Stimulated activated naive CD8-positive, alpha-beta T cell treated with anti-CD3 and anti-CD28 coated beads, Interleukin-15, Interleukin-2, amounts not matched to agents 100 ng/mL and 50 ng/mL, for 24 hours (primary cell): ENCODE measurements around the gene DOCK4.

Experiments
- H3K27ac Mint-ChIP-seq: one replicate; pipeline ENCODE4 v1.8.0; 2021; ENCODE audit warnings: mild to moderate bottlenecking, mixed read lengths
- H3K27me3 Mint-ChIP-seq: one replicate; pipeline ENCODE4 v1.8.0; 2021; ENCODE audit warnings: mixed read lengths
- H3K36me3 Mint-ChIP-seq: one replicate; pipeline ENCODE4 v1.8.0; 2021; ENCODE audit warnings: low read depth, mixed read lengths
- H3K4me1 Mint-ChIP-seq: one replicate; pipeline ENCODE4 v1.8.0; 2021; ENCODE audit warnings: low read depth, mixed read lengths
- H3K4me3 Mint-ChIP-seq: one replicate; pipeline ENCODE4 v1.8.0; 2021; ENCODE audit warnings: mild to moderate bottlenecking, mixed read lengths
- H3K9me3 Mint-ChIP-seq: one replicate; pipeline ENCODE4 v1.8.0; 2021; ENCODE audit warnings: mixed read lengths

Gene DOCK4

DNA sequence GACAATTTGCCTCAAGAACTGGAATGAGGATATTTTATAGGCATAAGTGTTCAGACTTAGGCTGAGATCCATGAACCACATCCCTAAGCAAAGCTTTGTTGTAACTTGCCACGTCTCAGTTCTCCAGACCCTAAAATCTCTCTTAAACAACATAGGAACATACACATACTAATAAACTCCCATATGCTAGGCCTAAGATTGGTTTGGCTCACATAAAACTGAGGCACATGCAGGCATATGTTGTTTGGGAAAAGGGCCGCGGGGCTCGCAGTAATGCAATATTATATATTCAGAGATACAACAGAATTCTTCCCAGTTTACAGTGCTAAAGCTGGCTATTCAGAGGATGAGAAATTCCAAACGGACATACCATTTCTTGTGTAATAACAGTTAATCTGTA is 61.0 kb downstream of the DOCK4 start:
- Mint-ChIP-seq H3K4me3 (no peak overlapping the region), H3K27me3 (peaks cover 15% of the 10 kb centered on the region), H3K9me3 (no peaks in the 10 kb centered on the region), H3K36me3 (no peaks in the 10 kb centered on the region), H3K4me1 (no peaks in the 10 kb centered on the region), H3K27ac (no peak overlapping the region)

DNA sequence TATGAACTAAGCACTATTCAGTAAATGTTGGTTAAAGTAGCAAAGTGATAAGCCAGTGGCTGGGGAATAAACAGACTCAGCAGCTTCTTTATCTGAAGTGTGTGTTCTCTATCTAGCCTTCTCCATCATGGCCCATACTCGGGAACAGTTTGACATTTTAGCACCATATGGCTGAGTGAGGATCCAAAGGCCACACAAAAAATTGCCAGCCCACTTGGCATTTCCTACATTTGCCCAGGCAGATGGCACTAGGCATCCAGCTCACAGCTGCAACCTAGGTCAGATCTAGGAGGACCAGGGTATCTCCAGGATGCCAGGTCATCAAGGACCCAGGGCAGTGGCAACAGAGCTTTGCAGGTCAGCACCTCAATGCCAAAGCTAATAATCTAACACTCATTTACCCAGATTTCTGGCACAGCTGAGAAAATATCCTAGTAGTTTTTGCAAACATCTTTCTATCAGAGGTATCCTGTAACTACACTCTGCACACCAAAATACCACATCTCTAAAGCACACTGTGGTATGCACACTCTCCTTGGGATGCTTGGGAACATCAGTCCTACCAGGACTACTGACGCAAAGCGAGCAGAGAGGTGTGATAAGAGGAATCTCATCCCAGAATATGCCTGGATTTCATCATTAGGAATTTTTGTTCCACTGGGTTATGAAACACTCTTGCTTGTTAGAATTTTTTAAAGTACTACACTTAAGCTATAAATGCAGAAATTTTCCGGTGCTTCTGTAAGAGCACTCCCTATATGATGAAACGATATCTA is 61.7 kb downstream of the DOCK4 start:
- no peak overlapping the region for H3K4me3 Mint-ChIP-seq
- H3K36me3 Mint-ChIP-seq: no peaks in the 10 kb centered on the region
- H3K27ac Mint-ChIP-seq: no peak overlapping the region
- H3K9me3 Mint-ChIP-seq: no peaks in the 10 kb centered on the region
- peaks cover 12% of the 10 kb centered on the region for H3K27me3 Mint-ChIP-seq
- no peaks in the 10 kb centered on the region for H3K4me1 Mint-ChIP-seq

DNA sequence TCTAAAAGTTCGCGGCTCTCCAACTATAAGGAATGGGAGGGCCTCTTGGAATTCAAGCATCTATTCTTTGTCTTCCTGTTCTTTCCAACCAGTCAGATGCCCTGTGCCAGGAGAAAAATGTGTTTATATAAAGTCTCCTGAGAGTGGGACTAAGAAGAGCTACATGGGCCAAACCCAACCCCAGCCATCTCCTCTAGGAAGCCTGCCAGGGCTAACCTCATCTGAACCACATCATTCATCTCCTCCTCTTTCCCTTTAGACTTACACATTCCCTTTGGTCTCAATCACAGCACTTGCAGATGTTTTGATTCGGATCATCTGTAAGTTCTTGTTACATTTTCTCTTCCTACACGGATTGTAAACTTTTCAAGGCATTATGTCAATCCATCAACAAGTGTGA is 62.6 kb downstream of the DOCK4 start:
- peaks cover 12% of the 10 kb centered on the region for H3K27me3 Mint-ChIP-seq
- H3K36me3 Mint-ChIP-seq: no peaks in the 10 kb centered on the region
- no peaks in the 10 kb centered on the region for H3K4me1 Mint-ChIP-seq
- no peaks in the 10 kb centered on the region for H3K9me3 Mint-ChIP-seq
- H3K4me3 Mint-ChIP-seq: no peak overlapping the region
- H3K27ac Mint-ChIP-seq: no peak overlapping the region

DNA sequence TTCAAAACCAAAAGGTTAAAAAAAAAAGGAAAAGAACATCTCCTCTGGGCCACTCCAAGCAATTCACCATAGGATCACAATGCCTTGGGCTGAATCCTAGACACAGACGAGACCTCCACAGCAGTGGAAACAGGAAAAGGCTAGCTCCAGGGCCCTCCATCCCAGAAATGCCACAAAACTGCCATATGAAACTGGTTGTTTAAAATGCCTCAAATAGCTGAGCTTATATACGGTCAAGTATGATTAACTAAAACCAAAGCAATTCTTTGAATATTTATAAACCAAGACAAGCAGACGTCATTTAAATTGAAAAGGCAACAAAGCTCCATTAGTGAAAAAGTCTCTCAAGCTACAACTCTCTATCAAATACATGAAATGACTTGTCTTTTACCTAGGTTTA is 63.1 kb downstream of the DOCK4 start:
- Mint-ChIP-seq H3K4me3 (no peak overlapping the region), H3K27me3 (peaks cover 12% of the 10 kb centered on the region), H3K4me1 (no peaks in the 10 kb centered on the region), H3K9me3 (no peaks in the 10 kb centered on the region), H3K27ac (no peak overlapping the region), H3K36me3 (no peaks in the 10 kb centered on the region)

DNA sequence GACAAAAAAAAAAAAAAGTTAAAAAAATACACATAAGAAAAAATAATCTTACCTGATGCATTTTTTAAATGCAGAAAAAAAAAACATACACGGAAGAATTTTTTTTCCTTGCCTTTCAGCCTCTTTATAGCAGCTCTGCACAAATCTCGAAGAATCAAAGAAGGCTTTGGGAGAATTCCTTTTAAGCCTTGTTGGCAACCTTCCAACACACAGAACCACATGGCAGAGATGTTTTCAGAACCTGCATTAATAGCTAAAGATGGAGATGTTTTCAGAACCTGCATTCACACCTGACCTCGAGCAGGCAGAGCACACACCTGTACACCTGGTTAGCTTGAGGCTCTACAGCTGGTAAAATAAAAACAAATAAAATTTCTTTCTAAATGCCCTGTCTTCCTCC is 65.6 kb downstream of the DOCK4 start:
- H3K36me3 Mint-ChIP-seq: no peaks in the 10 kb centered on the region
- no peaks in the 10 kb centered on the region for H3K4me1 Mint-ChIP-seq
- H3K27me3 Mint-ChIP-seq: peaks cover 5% of the 10 kb centered on the region
- H3K4me3 Mint-ChIP-seq: no peak overlapping the region
- H3K9me3 Mint-ChIP-seq: no peaks in the 10 kb centered on the region
- no peak overlapping the region for H3K27ac Mint-ChIP-seq

DNA sequence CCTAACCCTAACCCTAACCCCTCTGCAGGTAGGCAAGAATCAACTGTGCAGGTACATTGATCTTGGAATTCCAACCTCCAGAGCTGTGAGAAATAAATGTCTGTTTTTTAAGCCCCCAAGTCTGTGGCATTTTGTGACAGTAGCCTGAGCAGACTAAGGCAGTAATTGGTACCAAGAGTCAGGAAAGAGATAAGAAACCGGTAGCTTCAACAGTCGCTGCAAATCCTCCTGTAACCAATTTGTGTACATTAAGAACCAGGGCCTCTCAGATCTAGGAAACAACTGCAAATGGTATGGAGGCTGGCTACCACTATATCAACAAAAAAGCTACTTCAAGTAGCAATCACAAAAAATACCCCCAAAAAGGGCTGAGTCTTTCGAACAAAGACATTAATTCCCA is 67.3 kb downstream of the DOCK4 start:
- peaks cover 4% of the 10 kb centered on the region for H3K27me3 Mint-ChIP-seq
- no peaks in the 10 kb centered on the region for H3K9me3 Mint-ChIP-seq
- H3K4me1 Mint-ChIP-seq: no peaks in the 10 kb centered on the region
- no peak overlapping the region for H3K27ac Mint-ChIP-seq
- H3K36me3 Mint-ChIP-seq: no peaks in the 10 kb centered on the region
- H3K4me3 Mint-ChIP-seq: no peak overlapping the region

DNA sequence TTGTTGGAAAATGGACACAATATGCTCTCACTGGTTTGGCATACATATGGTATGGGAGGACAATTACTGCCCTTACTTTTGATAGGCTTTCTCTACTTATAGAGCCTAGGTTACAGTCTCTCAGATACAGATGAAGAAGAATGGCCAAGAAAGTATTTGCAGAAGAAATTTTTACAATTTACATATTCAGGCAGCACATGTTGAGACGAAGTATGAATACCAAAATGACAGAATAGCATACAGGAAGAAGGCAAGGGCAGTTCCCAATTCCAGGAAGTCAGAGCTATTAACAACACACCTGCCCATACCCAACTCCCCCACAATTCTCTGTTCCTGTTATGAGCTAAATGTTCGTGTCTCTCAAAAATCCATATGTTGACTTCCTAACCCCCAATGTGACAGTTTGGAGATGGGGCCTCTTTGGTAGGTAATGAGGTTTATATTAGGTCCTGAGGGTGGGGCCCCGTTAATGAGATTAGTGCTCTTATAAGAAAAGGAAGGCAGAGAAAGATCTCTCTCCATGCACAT is 67.8 kb downstream of the DOCK4 start:
- Mint-ChIP-seq H3K9me3 (no peaks in the 10 kb centered on the region), H3K4me3 (no peak overlapping the region), H3K36me3 (no peaks in the 10 kb centered on the region), H3K27me3 (no peaks in the 10 kb centered on the region), H3K27ac (no peak overlapping the region), H3K4me1 (no peaks in the 10 kb centered on the region)

DNA sequence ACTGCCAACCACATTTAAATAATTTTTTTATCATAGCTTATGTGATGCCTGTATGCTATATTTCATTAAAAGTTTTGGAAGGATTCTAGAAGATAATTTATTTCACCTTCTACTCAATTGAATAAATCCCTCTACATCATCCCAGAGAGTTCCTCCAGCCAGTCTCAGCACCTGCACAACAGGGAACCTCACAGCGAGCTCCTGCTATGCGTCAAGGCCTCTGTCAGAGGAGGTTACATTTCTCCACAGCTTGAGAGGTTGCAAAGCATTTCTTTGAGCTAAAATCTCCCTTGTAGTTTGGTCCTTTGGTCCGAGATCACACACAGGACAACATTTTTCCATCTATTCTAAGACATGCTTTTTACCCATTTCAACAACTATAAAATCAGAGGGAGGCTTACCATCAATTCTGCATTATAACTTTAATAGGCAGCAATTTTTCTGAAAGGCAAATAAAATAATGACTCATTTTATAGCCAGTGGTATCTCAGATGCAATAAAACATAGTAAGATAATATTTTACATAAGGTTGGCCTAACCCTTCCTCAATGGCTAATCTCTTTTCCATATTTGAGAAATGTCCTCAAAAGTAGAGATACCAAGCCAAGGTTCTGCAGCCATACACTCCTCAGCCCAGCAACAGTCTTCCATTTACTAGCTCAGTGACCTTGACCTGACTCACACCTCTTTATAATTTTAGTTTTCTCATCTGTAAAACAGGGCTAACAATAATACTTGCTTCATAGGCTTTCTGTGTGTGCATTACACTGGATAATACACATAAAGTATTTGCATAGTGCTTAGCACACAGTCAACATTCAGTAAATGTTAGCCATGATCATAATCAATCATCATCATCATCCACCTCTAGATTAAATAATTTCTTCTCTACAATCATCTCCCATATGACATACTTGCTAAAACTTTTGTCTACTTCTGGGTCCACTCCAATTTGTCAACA is 68.8 kb downstream of the DOCK4 start:
- Mint-ChIP-seq H3K27ac (no peak overlapping the region), H3K36me3 (no peaks in the 10 kb centered on the region), H3K9me3 (no peaks in the 10 kb centered on the region), H3K4me1 (no peaks in the 10 kb centered on the region), H3K4me3 (no peak overlapping the region), H3K27me3 (no peaks in the 10 kb centered on the region)

DNA sequence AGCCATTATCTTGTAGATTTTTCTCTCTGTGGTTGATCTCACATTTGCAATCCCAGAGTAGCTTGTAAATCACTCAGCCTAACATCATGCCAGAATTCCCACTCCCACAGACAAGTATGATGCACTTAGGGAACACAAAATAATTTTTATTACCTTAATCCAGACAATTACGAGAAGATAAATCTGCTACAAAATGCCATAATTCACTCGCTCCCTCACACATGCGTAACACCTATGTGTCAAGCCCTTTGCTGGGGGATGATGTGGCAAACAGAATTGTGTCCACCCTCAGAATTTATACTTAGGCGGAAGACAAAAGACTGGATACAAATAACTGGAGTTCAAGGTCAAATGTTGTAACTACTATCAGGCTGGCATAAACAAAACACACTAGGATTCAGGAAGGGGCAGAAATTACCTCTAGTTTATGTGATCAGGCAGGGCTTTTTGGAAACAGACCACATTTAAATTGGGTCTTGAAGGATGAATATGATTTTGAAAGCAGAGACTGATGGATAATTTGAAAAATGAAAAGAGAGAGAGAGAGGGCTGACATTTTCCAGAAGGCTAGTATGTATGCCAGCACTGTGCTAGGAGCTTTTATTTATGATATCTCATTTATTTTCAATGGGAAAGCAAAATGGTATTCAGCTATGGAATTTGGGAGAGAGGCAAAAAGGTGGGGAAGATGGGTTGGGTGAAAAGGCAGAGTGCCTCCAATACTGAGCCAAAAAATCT is 69.8 kb downstream of the DOCK4 start:
- Mint-ChIP-seq H3K27ac (no peak overlapping the region), H3K4me1 (no peaks in the 10 kb centered on the region), H3K36me3 (no peaks in the 10 kb centered on the region), H3K27me3 (no peaks in the 10 kb centered on the region), H3K4me3 (no peak overlapping the region), H3K9me3 (no peaks in the 10 kb centered on the region)

DNA sequence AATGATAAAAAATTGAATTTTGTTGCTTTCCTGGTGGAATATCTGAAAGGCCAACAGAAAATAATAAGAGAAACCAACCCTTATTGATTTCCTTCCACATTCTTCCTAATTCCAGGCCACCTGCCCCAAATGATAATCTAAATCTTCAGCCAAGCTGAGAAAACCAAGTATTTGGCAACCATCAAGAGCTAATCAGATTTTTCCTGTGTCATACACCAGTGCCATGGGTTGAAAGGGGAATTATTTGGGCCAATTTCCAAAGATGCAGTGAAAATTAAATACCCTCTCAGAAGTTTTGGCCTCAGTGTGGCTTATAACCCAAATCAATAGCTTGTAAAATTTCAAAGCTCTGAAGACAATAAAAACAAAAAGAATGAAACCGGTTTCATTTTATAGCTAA is 70.4 kb downstream of the DOCK4 start:
- H3K4me3 Mint-ChIP-seq: no peak overlapping the region
- no peak overlapping the region for H3K27ac Mint-ChIP-seq
- H3K27me3 Mint-ChIP-seq: no peaks in the 10 kb centered on the region
- no peaks in the 10 kb centered on the region for H3K36me3 Mint-ChIP-seq
- no peaks in the 10 kb centered on the region for H3K9me3 Mint-ChIP-seq
- H3K4me1 Mint-ChIP-seq: no peaks in the 10 kb centered on the region

DNA sequence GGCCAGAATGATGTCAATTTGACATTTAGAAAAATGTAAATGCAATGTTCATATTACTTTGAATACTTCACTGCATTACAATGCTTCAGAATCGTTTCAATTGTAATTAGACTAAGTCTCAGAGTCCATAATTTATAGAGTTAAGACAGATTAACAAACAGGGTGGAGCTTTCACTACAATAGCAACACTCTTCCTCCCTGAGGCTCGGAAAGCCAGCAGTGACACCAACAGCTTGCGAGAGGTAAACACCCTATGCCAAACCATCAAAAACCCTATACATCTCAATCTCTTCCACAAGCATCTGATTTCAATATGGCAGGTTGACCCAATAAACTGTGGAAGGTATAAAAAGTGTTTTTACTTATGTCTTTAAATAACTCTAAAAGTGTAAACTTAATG is 72.2 kb downstream of the DOCK4 start:
- Mint-ChIP-seq H3K4me3 (no peak overlapping the region), H3K36me3 (no peaks in the 10 kb centered on the region), H3K4me1 (no peaks in the 10 kb centered on the region), H3K9me3 (no peaks in the 10 kb centered on the region), H3K27ac (no peak overlapping the region), H3K27me3 (no peaks in the 10 kb centered on the region)

DNA sequence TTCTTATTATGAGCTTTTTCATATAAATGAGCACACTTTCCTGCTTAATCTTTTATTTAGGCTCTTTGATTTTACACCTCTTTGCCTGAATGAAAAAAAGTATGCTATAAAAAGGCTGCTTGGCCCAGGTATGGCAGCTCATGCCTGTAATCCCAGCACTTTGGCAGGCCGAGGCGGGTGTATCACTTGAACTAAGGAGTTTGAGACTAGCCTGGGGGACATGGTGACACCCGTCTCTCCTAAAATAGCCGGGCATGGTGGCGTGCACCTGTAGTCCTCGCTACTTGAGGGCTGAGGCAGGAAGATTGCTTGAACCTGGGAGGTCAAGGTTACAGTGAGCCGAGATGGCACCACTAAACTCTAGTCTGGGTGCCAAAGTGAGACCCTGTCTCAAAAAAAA is 72.9 kb downstream of the DOCK4 start:
- no peaks in the 10 kb centered on the region for H3K27me3 Mint-ChIP-seq
- no peak overlapping the region for H3K27ac Mint-ChIP-seq
- H3K4me1 Mint-ChIP-seq: no peaks in the 10 kb centered on the region
- H3K9me3 Mint-ChIP-seq: no peaks in the 10 kb centered on the region
- no peaks in the 10 kb centered on the region for H3K36me3 Mint-ChIP-seq
- no peak overlapping the region for H3K4me3 Mint-ChIP-seq

DNA sequence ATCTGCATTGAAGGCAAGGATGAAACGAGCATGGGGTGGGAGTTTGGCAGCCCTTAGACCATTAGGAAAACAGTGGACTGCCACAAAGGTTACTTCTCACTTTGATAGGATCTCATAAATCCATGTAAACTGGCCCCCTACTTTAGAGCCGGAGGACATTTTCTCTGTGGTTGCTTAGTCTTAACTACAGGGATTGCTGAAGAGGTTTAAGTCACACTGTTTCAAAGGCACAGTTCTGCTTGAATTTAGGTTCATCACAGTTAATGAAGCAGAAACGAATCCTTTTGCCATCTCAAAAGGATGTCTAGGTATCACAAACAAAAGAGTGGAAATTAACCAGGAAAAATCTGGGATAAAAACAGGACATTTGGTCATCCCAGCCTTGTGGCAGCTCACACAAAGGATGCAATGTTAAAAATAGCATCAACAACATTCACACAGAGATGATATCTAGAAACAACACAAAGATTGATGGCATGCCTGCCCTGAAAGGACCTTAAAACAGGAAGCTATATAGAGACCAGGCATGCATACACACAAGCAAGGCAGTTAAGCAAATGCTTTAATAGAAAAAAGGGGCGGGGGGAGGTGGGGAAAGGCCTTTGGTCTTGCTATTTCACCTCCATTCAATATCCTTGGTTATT is 74.0 kb downstream of the DOCK4 start:
- Mint-ChIP-seq H3K4me3 (no peak overlapping the region), H3K4me1 (no peaks in the 10 kb centered on the region), H3K9me3 (no peaks in the 10 kb centered on the region), H3K27me3 (no peaks in the 10 kb centered on the region), H3K27ac (no peak overlapping the region), H3K36me3 (no peaks in the 10 kb centered on the region)

DNA sequence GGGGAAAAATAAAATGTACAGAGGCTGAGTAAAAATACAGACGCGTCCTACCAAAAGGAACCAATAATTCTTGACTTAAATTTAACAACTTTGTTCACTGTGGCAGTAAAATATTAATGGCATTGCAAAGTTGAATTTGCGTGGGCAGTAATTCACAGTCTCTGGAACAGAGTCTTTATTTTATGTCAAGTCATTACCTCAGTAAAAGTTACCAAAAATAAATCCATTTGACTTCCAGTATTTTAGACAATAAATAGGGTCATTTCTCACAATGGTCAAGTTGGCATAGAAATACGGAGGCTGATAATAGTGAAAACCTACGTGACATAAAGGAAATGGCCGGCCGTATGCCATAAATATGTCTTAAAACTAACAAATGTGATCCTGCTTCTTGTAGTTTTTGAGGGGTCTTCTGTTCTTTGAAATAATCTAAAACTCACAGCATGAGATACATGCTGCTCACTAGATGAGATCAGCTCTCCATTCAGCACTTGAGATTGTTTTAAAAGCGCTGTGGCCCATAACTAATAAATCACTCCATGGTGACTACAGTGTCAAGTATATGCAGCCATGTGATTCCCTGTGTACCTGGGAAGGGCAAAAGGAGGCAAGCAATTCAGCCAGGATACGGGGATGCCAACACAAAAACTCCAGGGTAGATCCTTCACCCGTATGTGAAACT is 75.3 kb downstream of the DOCK4 start:
- Mint-ChIP-seq H3K27me3 (no peaks in the 10 kb centered on the region), H3K9me3 (no peaks in the 10 kb centered on the region), H3K36me3 (no peaks in the 10 kb centered on the region), H3K4me3 (no peak overlapping the region), H3K4me1 (no peaks in the 10 kb centered on the region), H3K27ac (no peak overlapping the region)
